ENCODE measurements around the gene RAMP3.
"Not testable (repeated sequence)": the region's sequence is repeated elsewhere in the genome, so short reads cannot be mapped to it uniquely, and the experiment has no call there.

The RAMP3 gene

GRCh38 chr7:45157653-45158401, at the start of gene RAMP3:
Gene RAMP3, plus strand, starts transcription at chr7:45157791. Its CDS starts 38 bp downstream, at chr7:45157829.
- no peak for DNase-seq (ENCODE audit: low spot score)

GRCh38 chr7:45108863-45109262, 48.7 kb upstream of the RAMP3 start:
- DNase-seq (ENCODE audit: low spot score), result no peak

GRCh38 chr7:45111298-45112223, 46.0 kb upstream of the RAMP3 start, which contains the start of gene TBRG4:
Gene TBRG4, minus strand, starts transcription at chr7:45111697. Its CDS starts 2,460 bp downstream, at chr7:45109237.
- peak; percentile 98 for DNase-seq (ENCODE audit: low spot score)

- DNase-seq (ENCODE audit: low spot score), result no peak
Observed at GRCh38 chr7:45112648-45113047, 44.9 kb upstream of the RAMP3 start.

- DNase-seq (ENCODE audit: low spot score), result not testable (repeated sequence)
Observed at GRCh38 chr7:45114257-45114656, 43.3 kb upstream of the RAMP3 start.

- no peak for DNase-seq (ENCODE audit: low spot score)
Observed at GRCh38 chr7:45114926-45115325, 42.7 kb upstream of the RAMP3 start.

- DNase-seq (ENCODE audit: low spot score), result no peak
Observed at GRCh38 chr7:45116048-45116447, 41.5 kb upstream of the RAMP3 start.

- DNase-seq (ENCODE audit: low spot score), result no peak
Observed at GRCh38 chr7:45117582-45117981, 40.0 kb upstream of the RAMP3 start.

GRCh38 chr7:45118292-45118691, 39.3 kb upstream of the RAMP3 start:
- peak; percentile 48 for DNase-seq (ENCODE audit: low spot score)

- no peak for DNase-seq (ENCODE audit: low spot score)
Observed at GRCh38 chr7:45118889-45119331, 38.7 kb upstream of the RAMP3 start.

- no peak for DNase-seq (ENCODE audit: low spot score)
Observed at GRCh38 chr7:45119550-45119949, 38.0 kb upstream of the RAMP3 start.

- no peak for DNase-seq (ENCODE audit: low spot score)
Observed at GRCh38 chr7:45122975-45123860, 34.4 kb upstream of the RAMP3 start.

GRCh38 chr7:45123913-45124710, 33.5 kb upstream of the RAMP3 start:
- no peak for DNase-seq (ENCODE audit: low spot score)

GRCh38 chr7:45125193-45125904, 32.2 kb upstream of the RAMP3 start:
- DNase-seq (ENCODE audit: low spot score), result no peak

- no peak for DNase-seq (ENCODE audit: low spot score)
Observed at GRCh38 chr7:45126201-45126600, 31.4 kb upstream of the RAMP3 start.

- DNase-seq (ENCODE audit: low spot score), result no peak
Observed at GRCh38 chr7:45126920-45127319, 30.7 kb upstream of the RAMP3 start.

- no peak for DNase-seq (ENCODE audit: low spot score)
Observed at GRCh38 chr7:45129181-45129800, 28.3 kb upstream of the RAMP3 start.

- DNase-seq (ENCODE audit: low spot score), result no peak
Observed at GRCh38 chr7:45129906-45130305, 27.7 kb upstream of the RAMP3 start.

GRCh38 chr7:45130910-45131309, 26.7 kb upstream of the RAMP3 start:
- DNase-seq (ENCODE audit: low spot score), result no peak

GRCh38 chr7:45131891-45132290, 25.7 kb upstream of the RAMP3 start:
- DNase-seq (ENCODE audit: low spot score), result no peak

All from SW480 (cell line).